HEK293T (cell line): Measurements from ENCODE around the gene SORBS1.

ENCODE experiments used
- ARNT ChIP-seq: fragments of 450-650 bp; IDR thresholded peaks from 2 replicates; pipeline ENCODE4 v1.6.1; 2017; ENCODE audit warnings: mild to moderate bottlenecking
- BHLHE40 ChIP-seq: fragments of 450-650 bp; IDR thresholded peaks from 2 replicates; pipeline ENCODE4 v1.6.1; 2016; ENCODE audit warnings: mild to moderate bottlenecking, moderate library complexity, borderline replicate concordance
- CTBP1 ChIP-seq: fragments of 450-650 bp; IDR thresholded peaks from 2 replicates; pipeline ENCODE4 v1.6.1; 2016; ENCODE audit warnings: borderline replicate concordance
- ELF4 ChIP-seq: fragments of 450-650 bp; IDR thresholded peaks from 2 replicates; pipeline ENCODE4 v1.6.1; 2017; ENCODE audit warnings: antibody characterized with exemption
- FOXA1 ChIP-seq: fragments of 450-650 bp; IDR thresholded peaks from 2 replicates; pipeline ENCODE4 v1.6.1; 2016; ENCODE audit warnings: mild to moderate bottlenecking
- FOXK2 ChIP-seq: fragments of 450-650 bp; IDR thresholded peaks from 2 replicates; pipeline ENCODE4 v1.6.1; 2016; ENCODE audit warnings: mild to moderate bottlenecking
- FOXM1 ChIP-seq: fragments of 450-650 bp; IDR thresholded peaks from 2 replicates; pipeline ENCODE4 v1.6.1; 2017; ENCODE audit warnings: mild to moderate bottlenecking, borderline replicate concordance
- LEF1 ChIP-seq: fragments of 450-650 bp; IDR thresholded peaks from 2 replicates; pipeline ENCODE4 v1.6.1; 2017; ENCODE audit warnings: mild to moderate bottlenecking, borderline replicate concordance
- NFRKB ChIP-seq: fragments of 450-650 bp; IDR thresholded peaks from 2 replicates; pipeline ENCODE4 v1.6.1; 2016; ENCODE audit warnings: mild to moderate bottlenecking, moderate library complexity
- SP1 ChIP-seq: fragments of 450-650 bp; IDR thresholded peaks from 2 replicates; pipeline ENCODE4 v1.6.1; 2017
- SUZ12 ChIP-seq: fragments of 450-650 bp; IDR thresholded peaks from 2 replicates; pipeline ENCODE4 v1.6.1; 2016; ENCODE audit warnings: mild to moderate bottlenecking
- TARDBP ChIP-seq: fragments of 450-650 bp; IDR thresholded peaks from 2 replicates; pipeline ENCODE4 v1.6.1; 2016
- ZNF384 ChIP-seq: fragments of 450-650 bp; IDR thresholded peaks from 2 replicates; pipeline ENCODE4 v1.6.1; 2016

GRCh38 chr10:95291365-95292039 lies 269.7 kb downstream of the SORBS1 start:
- TF ChIP-seq BHLHE40 (no peak), FOXM1 (no peak), FOXK2 (no peak), ZNF384 (no peak), CTBP1 (no peak), LEF1 (no peak), ARNT (no peak), FOXA1 (no peak), ELF4 (no peak), SUZ12 (no peak), SP1 (no peak), TARDBP (no peak), NFRKB (no peak)
